B cell (primary cell): ENCODE data around the gene GPHN. TPM values are rescaled to one million over a fixed set of nuclear protein-coding genes. Genes with fewer than 3 reads are reported as not detected.

Experiments used
- ATAC-seq: fragments of 200-7000 bp; cut with Tn5 transposase; one replicate; pipeline ENCODE4 v1.10.0; 2021; ENCODE audit warnings: low read depth, mild to moderate bottlenecking, moderate number of reproducible peaks, moderate library complexity
- CTCF ChIA-PET: fragments of 350-600 bp; sonication (Branson Sonifier 250); formaldehyde crosslinking; loops from one replicate; lab custom pipeline; 2021; ENCODE audit warnings: antibody characterized with exemption, inconsistent platforms; lab: Charles Lee
- POLR2A ChIA-PET: fragments of 350-600 bp; sonication (Branson Sonifier 250); formaldehyde crosslinking; loops from one replicate; lab custom pipeline; 2021; ENCODE audit warnings: antibody characterized with exemption; lab: Charles Lee
- DNase-seq: peaks from one replicate; pipeline ENCODE4 v3.0.0; 2013
- H2AFZ ChIP-seq: 2 replicates; pipeline ENCODE4 v1.6.1; 2012; ENCODE audit warnings: mild to moderate bottlenecking, low read depth, low read length; ENCODE audit not compliant: insufficient read depth, poor library complexity, severe bottlenecking
- H3K27ac ChIP-seq, 2 donors: 1 replicate in 1 of 2; 2 replicates in 1 of 2; pipeline ENCODE4 v1.5.1; 2012 to 2013; ENCODE audit warnings: low read length in 2 of 2, mild to moderate bottlenecking in 2 of 2, moderate library complexity in 1 of 2
- H3K27me3 ChIP-seq, 4 experiments: fragments of 200-600 bp in 1 of 4; sonication (generic) in 1 of 4; replicated peaks in 1 of 4; 1 replicate in 2 of 4; 2 replicates in 2 of 4; pipeline versions ENCODE4 v1.6.1 to v1.7.0; 2013 to 2016; ENCODE audit warnings: low read length in 3 of 4, mild to moderate bottlenecking in 2 of 4, mixed read lengths in 1 of 4, moderate library complexity in 1 of 4; ENCODE audit not compliant: insufficient read depth in 4 of 4, control insufficient read depth in 3 of 4; ENCODE audit errors: control extremely low read depth in 1 of 4
- H3K36me3 ChIP-seq, 2 experiments: replicated peaks in 1 of 2; 1 replicate in 1 of 2; 2 replicates in 1 of 2; pipeline versions ENCODE4 v1.6.1 to v1.7.1; 2013; ENCODE audit warnings: low read length in 1 of 2; ENCODE audit not compliant: insufficient read depth in 2 of 2, control insufficient read depth in 1 of 2; ENCODE audit errors: control extremely low read depth in 1 of 2, extremely low read depth in 1 of 2
- H3K4me1 ChIP-seq, 2 donors: fragments of 200-600 bp in 1 of 2; sonication (generic) in 1 of 2; 1 replicate in 1 of 2; 2 replicates in 1 of 2; pipeline versions ENCODE4 v1.5.1 to v1.6.1; 2013 to 2017; ENCODE audit warnings: low read length in 2 of 2; ENCODE audit not compliant: control insufficient read depth in 2 of 2, insufficient read depth in 2 of 2
- H3K4me2 ChIP-seq: replicated peaks from 2 replicates; pipeline ENCODE3; 2012; ENCODE audit warnings: mild to moderate bottlenecking, low read depth, low read length; ENCODE audit not compliant: poor library complexity, severe bottlenecking
- H3K4me3 ChIP-seq, 5 experiments: fragments of 200-600 bp in 1 of 5; sonication (generic) in 1 of 5; 1 replicate in 3 of 5; 2 replicates in 2 of 5; pipeline versions ENCODE4 v1.5.1 to v1.7.0; 2011 to 2016; ENCODE audit warnings: low read length in 4 of 5, mild to moderate bottlenecking in 4 of 5, low read depth in 2 of 5, control low read depth in 1 of 5, moderate library complexity in 1 of 5; ENCODE audit not compliant: insufficient read depth in 1 of 5; ENCODE audit errors: control extremely low read depth in 1 of 5, extremely low read depth in 1 of 5
- H3K79me2 ChIP-seq: fragments of 200-600 bp; sonication (generic); one replicate; pipeline ENCODE4 v1.6.0; 2016; ENCODE audit warnings: low read length; ENCODE audit not compliant: control insufficient read depth, insufficient read depth
- H3K9ac ChIP-seq: fragments of 200-600 bp; sonication (generic); 2 replicates; pipeline ENCODE4 v1.6.1; 2017; ENCODE audit warnings: mild to moderate bottlenecking, low read length, moderate library complexity
- H3K9me3 ChIP-seq, 3 donors: one replicate each; pipeline versions ENCODE4 v1.6.1 to v1.7.1; 2013; ENCODE audit warnings: low read length in 2 of 3; ENCODE audit not compliant: control insufficient read depth in 2 of 3, insufficient read depth in 1 of 3; ENCODE audit errors: control extremely low read depth in 1 of 3
- H4K20me1 ChIP-seq: 2 replicates; pipeline ENCODE4 v1.6.0; 2012; ENCODE audit warnings: mild to moderate bottlenecking, low read length; ENCODE audit not compliant: insufficient read depth, control insufficient read depth, poor library complexity, severe bottlenecking
- H3K27ac Mint-ChIP-seq: one replicate; pipeline ENCODE4 v1.8.0; 2021; ENCODE audit warnings: mixed read lengths
- H3K27me3 Mint-ChIP-seq: one replicate; pipeline ENCODE4 v1.8.0; 2021; ENCODE audit warnings: mixed read lengths
- H3K4me1 Mint-ChIP-seq: one replicate; pipeline ENCODE4 v1.8.0; 2021; ENCODE audit warnings: mixed read lengths
- H3K4me3 Mint-ChIP-seq: one replicate; pipeline ENCODE4 v1.8.0; 2021; ENCODE audit warnings: mixed read lengths
- H3K9me3 Mint-ChIP-seq: one replicate; pipeline ENCODE4 v1.8.0; 2022; ENCODE audit warnings: mixed read lengths; ENCODE audit not compliant: insufficient read depth
- EZH2 ChIP-seq: IDR thresholded peaks from 2 replicates; pipeline ENCODE4 v1.6.1; 2012; ENCODE audit warnings: borderline replicate concordance, low read depth, mild to moderate bottlenecking, moderate library complexity, low read length; ENCODE audit not compliant: insufficient read depth, poor library complexity, severe bottlenecking
- WGBS: methylation state at CpG from one replicate; pipeline ENCODE4 v1.1.5; 2013; ENCODE audit warnings: missing lambda C conversion rate; ENCODE audit not compliant: insufficient coverage; 5-methylcytosine and 5-hydroxymethylcytosine counted together
- intact Hi-C: fragments of 100-400 bp; cut with micrococcal nuclease; formaldehyde crosslinking; loops from one replicate; pipeline ENCODE4 v1.10.0; 2022
- polyA plus RNA-seq: library from polyadenylated mRNA; depleted of rRNA; stranded (reverse); fragments of >200 nt; gene quantifications from 2 replicates; pipeline ENCODE4 v1.2.3, GENCODE V29; 2012
- total RNA-seq, 2 donors: library from RNA; stranded (reverse); fragments of 120-200 nt in 1 of 2; gene quantifications; 1 replicate in 1 of 2; 2 replicates in 1 of 2; pipeline versions ENCODE4 v1.2.3 to v1.2.4, GENCODE V29; 2013 to 2022
- TF ChIP-seq, protein P1 (sequence below): fragments of 200-600 bp; IDR thresholded peaks from one replicate; pipeline ENCODE4 v1.8.0; 2022; ENCODE audit warnings: antibody characterized with exemption, mild to moderate bottlenecking

GPHN gene
- total and polyA plus RNA-seq, 2 donors (not counting 1 experiment from before 2014, with no cell fraction given): 3.4 to 18.0 TPM

GRCh38 chr14:67228325-67228984, 720.5 kb downstream of the GPHN start:
- H3K9me3 ChIP-seq: no peaks in the 10 kb centered on the region
- POLR2A ChIA-PET: no interaction called here
- H3K27me3 ChIP-seq: no peaks in the 10 kb centered on the region
- H3K79me2 ChIP-seq: no peaks in the 10 kb centered on the region
- H3K4me3 Mint-ChIP-seq: no peak overlapping the region
- no peaks in the 10 kb centered on the region for H3K36me3 ChIP-seq
- TF ChIP-seq, protein P1, sequence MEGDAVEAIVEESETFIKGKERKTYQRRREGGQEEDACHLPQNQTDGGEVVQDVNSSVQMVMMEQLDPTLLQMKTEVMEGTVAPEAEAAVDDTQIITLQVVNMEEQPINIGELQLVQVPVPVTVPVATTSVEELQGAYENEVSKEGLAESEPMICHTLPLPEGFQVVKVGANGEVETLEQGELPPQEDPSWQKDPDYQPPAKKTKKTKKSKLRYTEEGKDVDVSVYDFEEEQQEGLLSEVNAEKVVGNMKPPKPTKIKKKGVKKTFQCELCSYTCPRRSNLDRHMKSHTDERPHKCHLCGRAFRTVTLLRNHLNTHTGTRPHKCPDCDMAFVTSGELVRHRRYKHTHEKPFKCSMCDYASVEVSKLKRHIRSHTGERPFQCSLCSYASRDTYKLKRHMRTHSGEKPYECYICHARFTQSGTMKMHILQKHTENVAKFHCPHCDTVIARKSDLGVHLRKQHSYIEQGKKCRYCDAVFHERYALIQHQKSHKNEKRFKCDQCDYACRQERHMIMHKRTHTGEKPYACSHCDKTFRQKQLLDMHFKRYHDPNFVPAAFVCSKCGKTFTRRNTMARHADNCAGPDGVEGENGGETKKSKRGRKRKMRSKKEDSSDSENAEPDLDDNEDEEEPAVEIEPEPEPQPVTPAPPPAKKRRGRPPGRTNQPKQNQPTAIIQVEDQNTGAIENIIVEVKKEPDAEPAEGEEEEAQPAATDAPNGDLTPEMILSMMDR: no peak
- no peak for TF ChIP-seq EZH2
- no peak overlapping the region for H3K27ac ChIP-seq
- H3K27me3 Mint-ChIP-seq: peaks cover 11% of the 10 kb centered on the region
- intact Hi-C loops: no loop called here
- H3K27ac Mint-ChIP-seq: no peak overlapping the region
- no peaks in the 10 kb centered on the region for H4K20me1 ChIP-seq
- H3K4me1 Mint-ChIP-seq: no peaks in the 10 kb centered on the region
- H3K4me3 ChIP-seq: no peak overlapping the region
- H3K9me3 Mint-ChIP-seq: no peaks in the 10 kb centered on the region
- H2AFZ ChIP-seq: no peak overlapping the region
- ATAC-seq (no peak), DNase-seq (no peak)
- WGBS: no CpG with 5 or more reads among the region's 3 CpGs
- no peaks in the 10 kb centered on the region for H3K4me1 ChIP-seq
- CTCF ChIA-PET: no interaction called here
- no peak overlapping the region for H3K4me2 ChIP-seq
- H3K9ac ChIP-seq: no peak overlapping the region

Other genes with a start within 250 kb of the GPHN start
- not detected in 2 replicates for gene CCDC196, start 21.8 kb upstream of the GPHN start, total RNA-seq
- gene CCDC196, start 21.8 kb upstream of the GPHN start, polyA plus RNA-seq: not detected in 2 replicates